Upper lobe of right lung (tissue), 1 donor: ENCODE measurements around the gene PPP6R2. TPM values are rescaled to one million over a fixed set of nuclear protein-coding genes. Genes with fewer than 3 reads are reported as not detected.

Source experiments
- ATAC-seq: fragments of 200-7000 bp; cut with Tn5 transposase; one replicate; pipeline ENCODE4 v1.9.1; 2020; ENCODE audit warnings: mild to moderate bottlenecking, moderate library complexity
- DNase-seq: peaks from one replicate; pipeline ENCODE4 v3.0.0-alpha.2; 2020
- H3K27ac ChIP-seq: fragments of 200-600 bp; one replicate; pipeline ENCODE4 v1.8.0; 2022
- H3K27me3 ChIP-seq: fragments of 200-600 bp; one replicate; pipeline ENCODE4 v1.8.0; 2022; ENCODE audit warnings: mild to moderate bottlenecking
- H3K36me3 ChIP-seq: fragments of 200-600 bp; one replicate; pipeline ENCODE4 v1.8.0; 2022
- H3K4me1 ChIP-seq: fragments of 200-600 bp; one replicate; pipeline ENCODE4 v1.8.0; 2022
- H3K4me3 ChIP-seq: fragments of 200-600 bp; one replicate; pipeline ENCODE4 v1.8.0; 2022; ENCODE audit warnings: mild to moderate bottlenecking
- H3K9me3 ChIP-seq: fragments of 200-600 bp; one replicate; pipeline ENCODE4 v1.8.0; 2022
- intact Hi-C: fragments of 100-400 bp; cut with DNase I; formaldehyde crosslinking; loops from one replicate; pipeline ENCODE4 v1.11.0; 2022
- total RNA-seq: library from RNA; stranded (reverse); fragmentation: NEBNext Ultra II Directional; extraction: Animal tissue kit (Norgen Biotek cat#: 25700); gene quantifications from one replicate; pipeline ENCODE4 v1.2.1, GENCODE V29; 2021
- TF ChIP-seq, protein P1 (sequence below): fragments of 200-600 bp; IDR thresholded peaks from one replicate; pipeline ENCODE4 v1.8.0; 2022; ENCODE audit warnings: antibody characterized with exemption
- donor health status: DM: no; HTN: yes; CAD: no; lungs with severe emphysema.

Gene PPP6R2
- total RNA-seq, 1 donor from 2014 or later, result 54.0 TPM

GRCh38 chr22:50452649-50453048 lies 109.5 kb downstream of the PPP6R2 start:
- Histone ChIP-seq H3K4me1 (no peaks in the 10 kb centered on the region), H3K4me3 (no peak overlapping the region), H3K36me3 (peaks cover 76% of the 10 kb centered on the region), H3K27ac (no peak overlapping the region), H3K9me3 (no peaks in the 10 kb centered on the region), H3K27me3 (no peaks in the 10 kb centered on the region)
- intact Hi-C loops, result no loop called here
- TF ChIP-seq, protein P1, sequence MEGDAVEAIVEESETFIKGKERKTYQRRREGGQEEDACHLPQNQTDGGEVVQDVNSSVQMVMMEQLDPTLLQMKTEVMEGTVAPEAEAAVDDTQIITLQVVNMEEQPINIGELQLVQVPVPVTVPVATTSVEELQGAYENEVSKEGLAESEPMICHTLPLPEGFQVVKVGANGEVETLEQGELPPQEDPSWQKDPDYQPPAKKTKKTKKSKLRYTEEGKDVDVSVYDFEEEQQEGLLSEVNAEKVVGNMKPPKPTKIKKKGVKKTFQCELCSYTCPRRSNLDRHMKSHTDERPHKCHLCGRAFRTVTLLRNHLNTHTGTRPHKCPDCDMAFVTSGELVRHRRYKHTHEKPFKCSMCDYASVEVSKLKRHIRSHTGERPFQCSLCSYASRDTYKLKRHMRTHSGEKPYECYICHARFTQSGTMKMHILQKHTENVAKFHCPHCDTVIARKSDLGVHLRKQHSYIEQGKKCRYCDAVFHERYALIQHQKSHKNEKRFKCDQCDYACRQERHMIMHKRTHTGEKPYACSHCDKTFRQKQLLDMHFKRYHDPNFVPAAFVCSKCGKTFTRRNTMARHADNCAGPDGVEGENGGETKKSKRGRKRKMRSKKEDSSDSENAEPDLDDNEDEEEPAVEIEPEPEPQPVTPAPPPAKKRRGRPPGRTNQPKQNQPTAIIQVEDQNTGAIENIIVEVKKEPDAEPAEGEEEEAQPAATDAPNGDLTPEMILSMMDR, result no peak
- DNase-seq (no peak), ATAC-seq (no peak)

DNA sequence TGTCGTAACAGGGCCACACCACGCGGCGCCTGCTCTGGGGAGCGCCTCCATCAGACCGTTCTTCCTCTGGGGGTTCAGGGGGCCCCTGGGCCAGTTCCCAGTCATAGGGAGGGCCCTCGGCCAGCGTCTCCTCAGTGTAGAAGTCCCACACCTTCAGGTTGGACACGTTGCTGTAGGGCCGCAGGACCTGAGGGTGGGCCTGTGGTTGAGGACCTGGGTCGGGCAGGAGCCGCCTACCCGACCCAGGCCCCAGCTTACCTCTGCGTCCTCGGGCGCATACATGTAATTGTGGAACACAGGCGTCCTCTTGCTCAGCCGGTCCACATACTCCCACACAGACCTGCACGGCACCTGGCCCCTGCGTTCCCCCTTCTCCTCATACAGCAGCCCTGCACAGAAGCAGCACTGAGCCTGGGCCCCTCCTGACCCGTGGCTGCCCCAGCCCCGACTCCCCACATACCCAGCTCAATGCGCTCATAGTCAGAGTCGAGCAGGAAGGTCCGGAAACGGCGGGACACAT lies 111.5 kb downstream of the PPP6R2 start:
- ATAC-seq (no peak), DNase-seq (no peak)
- Histone ChIP-seq H3K27me3 (no peaks in the 10 kb centered on the region), H3K4me3 (no peak overlapping the region), H3K9me3 (no peaks in the 10 kb centered on the region), H3K27ac (no peak overlapping the region), H3K4me1 (no peaks in the 10 kb centered on the region), H3K36me3 (peaks cover 78% of the 10 kb centered on the region)
- TF ChIP-seq, protein P1, result no peak
- intact Hi-C loops, result no loop called here

GRCh38 chr22:50455201-50455600 lies 112.1 kb downstream of the PPP6R2 start:
- no peak for ATAC-seq
- H3K27ac ChIP-seq, result no peak overlapping the region
- TF ChIP-seq, protein P1, result no peak
- peaks cover 79% of the 10 kb centered on the region for H3K36me3 ChIP-seq
- DNase-seq, result no peak
- H3K4me3 ChIP-seq, result no peak overlapping the region
- intact Hi-C loops, result no loop called here
- H3K9me3 ChIP-seq, result no peaks in the 10 kb centered on the region
- no peaks in the 10 kb centered on the region for H3K4me1 ChIP-seq
- no peaks in the 10 kb centered on the region for H3K27me3 ChIP-seq

GRCh38 chr22:50456026-50456425 lies 112.9 kb downstream of the PPP6R2 start:
- ATAC-seq (no peak), DNase-seq (no peak)
- H3K4me1 ChIP-seq, result no peaks in the 10 kb centered on the region
- TF ChIP-seq, protein P1, result no peak
- peaks cover 80% of the 10 kb centered on the region for H3K36me3 ChIP-seq
- no peaks in the 10 kb centered on the region for H3K27me3 ChIP-seq
- H3K9me3 ChIP-seq, result no peaks in the 10 kb centered on the region
- intact Hi-C loops, result no loop called here
- H3K4me3 ChIP-seq, result no peak overlapping the region
- H3K27ac ChIP-seq, result no peak overlapping the region

DNA sequence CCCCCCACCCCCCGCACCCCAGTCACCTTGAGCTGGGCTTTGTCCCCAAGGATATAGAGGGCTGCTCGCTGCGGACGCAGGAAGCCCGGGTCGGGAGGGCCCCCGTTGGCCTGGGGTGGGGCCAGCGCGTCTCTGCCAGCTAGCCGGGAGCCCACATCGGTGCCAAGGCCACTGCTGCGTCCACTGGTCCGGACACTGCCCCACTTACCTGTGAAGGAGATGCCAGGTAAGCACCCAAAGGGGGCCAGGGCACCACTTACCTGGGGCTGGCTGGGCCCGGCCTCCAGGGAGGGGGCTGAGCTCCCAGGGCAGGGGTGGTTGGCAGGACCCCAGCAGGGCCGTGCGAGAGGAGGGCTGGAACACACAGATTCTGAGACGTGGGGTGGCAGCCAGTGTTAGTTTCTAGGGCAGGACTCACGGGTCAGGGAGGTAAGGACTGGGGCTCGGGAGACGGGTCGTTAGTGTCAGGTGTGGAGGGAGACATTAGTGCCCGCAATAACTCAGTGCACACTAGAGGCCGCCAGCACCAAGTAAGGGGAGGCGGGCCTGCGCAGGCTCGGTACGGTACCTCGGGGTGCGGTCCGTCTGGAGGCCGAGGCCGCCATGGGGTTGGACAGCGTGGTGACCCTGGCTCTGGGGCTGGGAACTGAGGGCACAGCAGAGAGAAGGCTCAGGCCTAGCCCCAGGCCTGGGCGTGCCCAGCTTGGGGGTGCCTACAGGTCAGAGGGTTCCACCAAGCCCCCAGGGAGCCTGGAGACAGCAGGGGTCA lies 113.5 kb downstream of the PPP6R2 start:
- no peak overlapping the region for H3K4me3 ChIP-seq
- H3K27ac ChIP-seq, result no peak overlapping the region
- ATAC-seq (no peak), DNase-seq (no peak)
- no peaks in the 10 kb centered on the region for H3K27me3 ChIP-seq
- intact Hi-C loops, result no loop called here
- H3K4me1 ChIP-seq, result no peaks in the 10 kb centered on the region
- TF ChIP-seq, protein P1, result no peak
- peaks cover 85% of the 10 kb centered on the region for H3K36me3 ChIP-seq
- H3K9me3 ChIP-seq, result no peaks in the 10 kb centered on the region
